Caco-2 (cell line): ENCODE results near the gene ORMDL1. TPM values are rescaled to one million over a fixed set of nuclear protein-coding genes. Genes with fewer than 3 reads are reported as not detected.

ENCODE experiments used
- BruUV-seq: library from RNA; stranded (reverse); fragments of 400-500 nt; replicated peaks from 2 replicates; lab custom pipeline; 2021; lab: Mats Ljungman, UMichigan
- CTCF ChIA-PET: fragments of 300-600 bp; sonication (Branson Sonifier 250); formaldehyde crosslinking; loops from one replicate; lab custom pipeline; 2022; ENCODE audit warnings: antibody characterized with exemption; lab: Charles Lee
- POLR2A ChIA-PET: fragments of 300-600 bp; sonication (Branson Sonifier 250); formaldehyde crosslinking; loops from one replicate; lab custom pipeline; 2022; ENCODE audit warnings: antibody characterized with exemption; lab: Charles Lee
- DNase-seq, 2 experiments: peaks; one replicate each; pipeline versions ENCODE4 v3.0.0 to v3.0.0-alpha.2; 2020 to 2022
- H3K27me3 ChIP-seq: replicated peaks from 2 replicates; pipeline ENCODE4 v1.6.0; 2011; ENCODE audit warnings: low read length; ENCODE audit not compliant: control insufficient read depth, insufficient read depth
- H3K36me3 ChIP-seq: 2 replicates; pipeline ENCODE4 v1.5.1; 2011; ENCODE audit warnings: low read length; ENCODE audit not compliant: control insufficient read depth, insufficient read depth
- H3K4me1 ChIP-seq: fragments of 250-450 bp; sonication (Bioruptor Pico); 2 replicates; pipeline ENCODE4 v1.5.1; 2020; ENCODE audit warnings: mild to moderate bottlenecking
- H3K4me3 ChIP-seq: 2 replicates; pipeline ENCODE4 v1.5.1; 2011; ENCODE audit warnings: low read depth, mild to moderate bottlenecking, control low read depth, low read length
- H3K9me3 ChIP-seq: fragments of 250-450 bp; sonication (Bioruptor Pico); 2 replicates; pipeline ENCODE4 v1.5.1; 2020; ENCODE audit warnings: mild to moderate bottlenecking, moderate library complexity
- H3K27ac Mint-ChIP-seq: one replicate; pipeline ENCODE4 v1.8.0; 2022; ENCODE audit warnings: mixed read lengths; ENCODE audit not compliant: unreplicated experiment
- H3K27me3 Mint-ChIP-seq: one replicate; pipeline ENCODE4 v1.8.0; 2022; ENCODE audit warnings: mixed read lengths; ENCODE audit not compliant: insufficient read depth, unreplicated experiment
- H3K36me3 Mint-ChIP-seq: one replicate; pipeline ENCODE4 v1.8.0; 2022; ENCODE audit warnings: mild to moderate bottlenecking, mixed read lengths; ENCODE audit not compliant: insufficient read depth, unreplicated experiment
- H3K4me1 Mint-ChIP-seq: one replicate; pipeline ENCODE4 v1.8.0; 2022; ENCODE audit warnings: low read depth, mixed read lengths; ENCODE audit not compliant: unreplicated experiment
- H3K4me3 Mint-ChIP-seq: one replicate; pipeline ENCODE4 v1.8.0; 2022; ENCODE audit warnings: mild to moderate bottlenecking, moderate library complexity, mixed read lengths; ENCODE audit not compliant: unreplicated experiment
- H3K9me3 Mint-ChIP-seq: one replicate; pipeline ENCODE4 v1.8.0; 2022; ENCODE audit warnings: mixed read lengths; ENCODE audit not compliant: unreplicated experiment
- CTCF ChIP-seq, 2 experiments: fragments of 200-600 bp in 1 of 2; IDR thresholded peaks; 1 replicate in 1 of 2; 2 replicates in 1 of 2; pipeline versions ENCODE4 v1.5.1 to v1.8.0; 2011 to 2022; ENCODE audit warnings: antibody characterized with exemption in 1 of 2, control low read depth in 1 of 2, inconsistent platforms in 1 of 2, low read depth in 1 of 2, low read length in 1 of 2, mild to moderate bottlenecking in 1 of 2, moderate library complexity in 1 of 2; ENCODE audit not compliant: insufficient read depth in 1 of 2, severe bottlenecking in 1 of 2, unreplicated experiment in 1 of 2
- intact Hi-C: fragments of 100-400 bp; cut with micrococcal nuclease; formaldehyde crosslinking; loops from one replicate; pipeline ENCODE4 v1.10.0; 2022; ENCODE audit not compliant: unreplicated experiment
- total RNA-seq: library from RNA; stranded (reverse); gene quantifications from 2 replicates; pipeline ENCODE4 v1.2.3, GENCODE V29; 2022

Gene ORMDL1
- total RNA-seq, 1 experiment from 2014 or later, result 52.1 TPM

GRCh38 chr2:189799030-189799331, 14.8 kb upstream of the ORMDL1 start:
- H3K9me3 ChIP-seq, result no peaks in the 10 kb centered on the region
- no peak for DNase-seq
- ChIA-PET CTCF (interaction anchor here (0.7 to 1.1 kb wide), 7 partner anchors 15 to 272 kb away, joined by 3 to 12 read pairs (median 6); partner anchors contain the start of genes ORMDL1, OSGEPL1 and PMS1), POLR2A (interaction anchor here (0.7 kb wide), 1 partner anchor 15 kb away, joined by 3 read pairs; the partner anchor contains the start of genes ORMDL1 and PMS1)
- intact Hi-C loops, result no loop called here
- H3K4me3 ChIP-seq, result no peak overlapping the region
- Mint-ChIP-seq H3K36me3 (peaks cover 12% of the 10 kb centered on the region), H3K27ac (no peak overlapping the region), H3K4me3 (no peak overlapping the region), H3K27me3 (no peaks in the 10 kb centered on the region), H3K9me3 (no peaks in the 10 kb centered on the region), H3K4me1 (no peaks in the 10 kb centered on the region)
- TF ChIP-seq CTCF (IDR thresholded peaks at IDR 0.05; ENCODE audit: insufficient read depth in 1 of 2, low read depth in 1 of 2, low read length in 1 of 2, severe bottlenecking in 1 of 2, unreplicated experiment in 1 of 2), result no peak
- no peaks in the 10 kb centered on the region for H3K27me3 ChIP-seq
- no peaks in the 10 kb centered on the region for H3K4me1 ChIP-seq
- BruUV-seq, result no TSS peak
- peaks cover 3% of the 10 kb centered on the region; the same call in 1 of the 2 replicates for H3K36me3 ChIP-seq

GRCh38 chr2:189798312-189799029, 14.3 kb upstream of the ORMDL1 start:
- peaks cover 15% of the 10 kb centered on the region for H3K36me3 Mint-ChIP-seq
- POLR2A ChIA-PET, result interaction anchor here (0.7 kb wide), 1 partner anchor 14 kb away, joined by 3 read pairs; the partner anchor contains the start of genes ORMDL1 and PMS1
- no peak for DNase-seq

More at GRCh38 chr2:189798312-189799029, 14.3 kb upstream of the ORMDL1 start:
- peak; percentile 36 to 55 for TF ChIP-seq CTCF (IDR thresholded peaks at IDR 0.05; ENCODE audit: insufficient read depth in 1 of 2, low read depth in 1 of 2, low read length in 1 of 2, severe bottlenecking in 1 of 2, unreplicated experiment in 1 of 2)
- intact Hi-C loops, result loop anchor here (1.0 kb wide), 1 partner anchor 272 kb away; no protein-coding TSS in a partner anchor
- BruUV-seq, result no TSS peak
- Mint-ChIP-seq H3K27me3 (no peaks in the 10 kb centered on the region), H3K4me1 (no peaks in the 10 kb centered on the region), H3K27ac (no peak overlapping the region), H3K9me3 (no peaks in the 10 kb centered on the region), H3K4me3 (no peak overlapping the region)
- CTCF ChIA-PET, result interaction anchor here (0.6 to 1.1 kb wide), 8 partner anchors 14 to 272 kb away, joined by 3 to 12 read pairs (median 5); partner anchors contain the start of genes ORMDL1, OSGEPL1 and PMS1
- peaks cover 3% of the 10 kb centered on the region; the same call in 1 of the 2 replicates for H3K36me3 ChIP-seq
- no peaks in the 10 kb centered on the region for H3K27me3 ChIP-seq
- H3K4me1 ChIP-seq, result no peaks in the 10 kb centered on the region
- H3K4me3 ChIP-seq, result no peak overlapping the region
- no peaks in the 10 kb centered on the region for H3K9me3 ChIP-seq
